GM18951 (cell line): ENCODE results near the gene RNF26.
"Not testable (repeated sequence)": the region's sequence is repeated elsewhere in the genome, so short reads cannot be mapped to it uniquely, and the experiment has no call there.

Source experiments
- POLR2A ChIP-seq: IDR thresholded peaks from 4 replicates; pipeline ENCODE4 v1.6.1; 2011; ENCODE audit warnings: mild to moderate bottlenecking; ENCODE audit not compliant: insufficient read length, insufficient read depth; ENCODE audit errors: extremely low read depth
- in situ Hi-C: fragments of 300-500 bp; cut with MboI; formaldehyde crosslinking; loops from one replicate; pipeline ENCODE4 v1.12.0; 2022; ENCODE audit warnings: low sequenced_read_pairs, mixed read lengths, inconsistent platforms; ENCODE audit not compliant: unreplicated experiment

The RNF26 gene

DNA sequence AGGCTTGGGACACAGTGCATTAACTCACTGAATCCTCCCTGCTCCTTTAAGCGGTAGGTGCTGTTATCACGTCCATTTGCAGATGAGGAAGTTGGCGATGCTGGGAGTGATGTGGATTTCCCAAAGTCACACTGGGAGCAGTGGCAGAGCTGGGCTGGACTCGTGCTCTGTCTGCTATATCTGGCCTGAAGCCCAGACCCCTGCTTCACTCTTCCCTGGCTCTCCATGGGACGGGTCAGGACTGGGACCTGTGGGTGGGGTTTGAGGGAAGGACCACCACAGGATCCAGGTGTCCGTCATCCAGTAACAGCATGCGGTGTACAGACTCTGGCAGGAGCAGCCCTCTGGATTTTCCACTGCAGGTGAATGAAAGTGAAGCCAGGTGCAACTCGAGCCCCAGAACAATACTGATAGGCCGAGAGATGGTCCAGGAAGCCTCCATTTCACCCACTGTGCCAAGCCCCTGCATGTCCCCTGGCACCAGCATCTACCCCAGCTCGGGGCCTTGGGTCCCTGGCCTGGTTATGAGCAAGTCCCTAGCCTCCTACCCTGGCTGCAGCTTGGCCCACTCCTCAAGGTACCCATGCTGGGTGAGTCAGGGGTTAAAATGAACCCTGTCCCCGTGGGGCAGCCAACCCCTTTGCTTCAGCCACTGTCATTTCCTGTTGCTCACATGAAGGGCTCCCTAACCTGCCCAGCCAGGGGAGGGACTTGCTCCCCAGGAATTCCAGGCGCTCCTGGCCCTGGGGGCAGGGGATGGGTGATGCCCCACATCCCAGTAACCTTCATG lies 43.0 kb downstream of the RNF26 start:
- no peak for TF ChIP-seq POLR2A
- in situ Hi-C loops, result no loop called here

DNA sequence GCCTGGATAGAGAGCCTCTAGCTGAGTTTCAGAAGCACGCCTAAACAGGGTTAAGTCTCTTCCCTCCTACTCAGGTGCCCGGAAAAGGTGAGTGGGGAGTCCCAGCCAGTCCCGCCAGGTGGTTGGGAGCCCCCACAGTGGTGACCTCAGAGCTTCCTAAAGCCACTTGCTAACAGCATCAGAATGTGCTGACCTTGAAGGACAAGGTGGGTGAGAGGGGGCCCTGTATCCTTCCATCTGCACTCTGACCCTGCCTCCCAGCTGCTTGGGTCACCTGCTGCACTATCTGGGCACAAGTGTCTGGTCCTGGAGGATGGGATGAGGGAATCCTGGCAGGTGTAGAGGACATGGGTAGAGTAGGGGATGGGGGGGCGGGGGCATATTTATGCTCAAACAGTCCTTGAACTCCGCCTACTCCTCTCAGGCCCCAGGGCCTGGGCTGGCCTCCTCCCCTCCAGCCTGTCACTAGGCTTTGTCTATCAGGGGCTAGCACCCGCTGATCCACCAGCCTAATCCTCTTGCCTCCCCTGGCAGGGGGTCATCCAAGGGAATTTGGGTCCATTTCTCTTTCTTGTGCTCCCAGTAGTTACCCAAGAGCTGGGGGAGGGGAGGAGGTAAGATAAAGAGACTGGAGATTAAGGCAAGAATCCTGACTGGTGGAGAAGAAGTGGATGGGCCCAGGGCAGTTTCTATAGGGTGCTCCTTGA lies 43.8 kb downstream of the RNF26 start:
- no peak for TF ChIP-seq POLR2A
- in situ Hi-C loops, result no loop called here

DNA sequence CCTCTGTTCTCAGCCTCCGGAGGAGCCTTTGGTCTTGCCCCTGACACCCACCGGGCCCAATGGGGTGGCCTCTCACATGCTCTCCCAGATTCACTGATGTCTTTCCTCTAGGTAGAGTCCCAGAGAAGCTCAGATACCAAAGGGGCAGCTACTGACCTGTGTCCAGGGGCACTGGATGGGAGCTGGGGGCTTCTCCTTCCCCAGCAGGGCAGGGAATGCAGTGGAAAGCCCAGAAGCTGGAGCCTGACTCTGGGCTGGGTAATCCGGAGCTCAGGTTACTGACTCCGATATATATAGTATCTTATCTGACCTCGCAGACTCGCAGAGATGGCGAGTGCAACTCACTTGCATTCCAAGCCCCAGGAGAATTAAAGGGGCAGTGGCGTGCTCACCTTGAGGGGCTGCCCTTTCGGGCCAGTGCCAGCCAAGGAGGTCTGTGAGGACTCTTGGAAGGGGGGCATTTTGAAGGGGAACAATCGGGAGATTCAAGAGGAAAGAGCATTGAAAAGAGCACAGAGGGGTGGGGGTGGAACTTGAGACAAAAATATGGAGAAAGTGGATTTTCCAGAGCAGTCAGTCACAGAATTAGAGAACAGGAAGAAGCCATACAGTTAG lies 44.6 kb downstream of the RNF26 start:
- in situ Hi-C loops, result no loop called here
- no peak for TF ChIP-seq POLR2A

DNA sequence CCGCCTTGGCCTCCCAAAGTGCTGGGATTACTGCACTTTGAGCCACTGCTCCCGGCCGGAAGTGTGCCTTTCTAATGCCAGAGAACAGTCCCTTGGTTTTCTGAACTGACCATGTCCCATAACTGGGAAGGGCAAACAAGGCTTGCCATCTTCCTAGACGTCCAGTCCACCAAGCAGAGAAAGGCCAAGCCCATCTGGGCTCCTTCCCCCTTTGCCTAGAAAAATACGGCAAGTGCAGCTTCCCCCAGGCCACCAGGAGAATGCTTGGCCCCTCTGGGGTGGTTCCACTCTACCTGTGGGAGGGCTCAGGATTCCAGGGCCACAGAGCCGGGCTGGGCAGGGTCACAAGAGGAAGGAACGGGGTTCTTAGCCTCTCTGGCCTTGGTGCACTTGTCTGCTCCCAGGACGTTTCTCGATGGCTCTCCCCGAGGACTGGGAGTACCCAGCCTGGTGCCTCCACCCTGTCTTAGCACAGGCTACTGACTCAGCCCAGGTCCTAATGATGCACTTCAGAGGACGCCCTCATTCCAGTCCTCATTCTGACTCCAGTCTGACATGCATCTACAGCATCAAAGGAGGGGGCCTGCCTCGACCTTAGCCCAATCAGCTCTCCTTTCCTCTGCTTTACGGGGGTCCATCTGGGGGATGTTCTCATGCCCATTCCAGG lies 46.0 kb downstream of the RNF26 start:
- in situ Hi-C loops, result no loop called here
- TF ChIP-seq POLR2A, result no peak

GRCh38 chr11:119380827-119381180 lies 46.5 kb downstream of the RNF26 start:
- in situ Hi-C loops, result no loop called here
- no peak for TF ChIP-seq POLR2A

DNA sequence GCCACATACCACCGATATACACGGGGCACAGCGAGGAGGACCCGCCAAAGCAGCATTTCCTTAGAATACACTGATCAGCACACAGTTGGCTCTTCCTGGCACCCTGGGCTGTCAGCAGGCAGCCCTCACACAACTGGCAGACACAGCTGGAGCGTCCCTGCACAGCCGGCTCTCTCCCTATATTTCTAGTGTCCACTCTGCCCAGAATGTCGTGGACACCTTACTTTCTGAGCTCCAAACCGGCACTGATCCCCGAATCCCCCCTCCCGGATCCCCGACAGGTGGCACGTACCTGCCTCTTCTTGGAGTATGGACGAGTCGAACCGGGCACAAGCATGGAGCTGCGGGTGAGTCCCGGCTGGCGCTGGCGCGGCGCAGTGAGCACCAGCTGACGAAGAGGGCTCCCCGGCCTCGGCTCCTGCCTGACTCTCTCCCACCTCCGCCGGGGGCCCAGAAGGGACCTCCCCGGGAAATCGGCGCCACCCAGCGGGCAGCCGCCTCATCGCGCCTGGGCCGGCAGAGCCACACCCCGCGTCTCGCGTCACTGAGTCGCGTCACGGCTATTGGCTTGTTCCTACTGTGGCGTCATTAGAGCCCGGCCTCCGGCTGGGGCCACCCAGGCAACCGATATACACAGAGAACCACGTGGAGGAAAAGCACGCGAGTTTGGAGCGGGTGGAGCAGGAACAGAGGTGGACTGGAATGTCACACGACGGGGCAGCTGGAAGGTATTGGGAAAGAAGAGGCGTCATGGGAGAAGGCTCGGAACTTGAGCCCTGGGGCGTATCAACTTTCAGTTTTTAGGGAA lies 47.1 kb downstream of the RNF26 start, which contains the start of gene USP2:
Gene USP2 (minus strand): TSS at position 510 of the 808 bp plus-strand sequence. CDS start 8,210 bp downstream, outside the sequence.
- TF ChIP-seq POLR2A, result no peak
- in situ Hi-C loops, result no loop called here

- in situ Hi-C loops, result no loop called here
- no peak for TF ChIP-seq POLR2A
These were observed 47.8 kb downstream of the RNF26 start for GRCh38 chr11:119382101-119382500.

DNA sequence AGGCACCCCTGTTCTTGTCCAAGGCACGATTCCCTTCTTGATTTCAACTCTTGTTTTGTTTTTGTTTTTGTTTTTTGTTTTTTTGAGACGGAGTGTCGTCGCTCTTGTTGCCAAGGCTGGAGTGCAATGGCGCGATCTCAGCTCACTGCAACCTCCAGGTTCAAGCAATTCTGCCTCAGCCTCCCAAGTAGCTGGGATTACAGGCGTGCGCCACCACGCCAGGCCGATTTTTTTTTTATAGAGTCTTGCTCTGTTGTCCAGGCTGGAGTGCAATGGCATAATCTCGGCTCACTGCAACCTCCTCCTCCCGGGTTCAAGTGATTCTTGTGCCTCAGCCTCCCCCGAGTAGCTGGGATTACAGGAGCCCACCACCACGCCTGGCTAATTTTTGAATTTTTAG lies 48.2 kb downstream of the RNF26 start:
- in situ Hi-C loops, result not testable (repeated sequence)

DNA sequence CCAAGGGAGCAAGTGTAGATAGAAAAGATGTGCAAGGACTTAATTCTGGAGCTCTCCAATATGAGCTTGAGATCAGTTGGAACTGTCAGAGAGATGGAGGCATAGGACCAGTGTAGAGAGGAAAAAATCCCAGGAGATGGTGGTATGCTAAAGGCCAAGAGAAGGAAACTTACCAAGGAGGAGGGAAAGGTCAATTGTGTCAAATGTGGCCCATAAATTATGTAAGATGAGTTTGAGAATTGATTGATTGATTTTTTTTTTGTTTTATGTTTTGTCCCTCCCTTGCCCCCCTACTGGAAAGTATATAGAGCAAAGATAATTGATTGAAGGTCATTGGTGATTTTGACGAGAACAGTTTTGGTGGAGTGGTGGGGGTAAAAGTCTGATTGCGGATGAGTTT lies 50.0 kb downstream of the RNF26 start:
- in situ Hi-C loops, result no loop called here

More for the DNA sequence above, 50.0 kb downstream of the RNF26 start:
- TF ChIP-seq POLR2A, result no peak
